NCI-H510A (cell line): ENCODE data around the gene CRLF1.
"Not testable (repeated sequence)": the region's sequence is repeated elsewhere in the genome, so short reads cannot be mapped to it uniquely, and the experiment has no call there.

Experiments used
- DNase-seq: peaks from one replicate; lab custom pipeline; 2025; lab: John Stamatoyannopoulos, UW

CRLF1 gene

GRCh38 chr19:18608805-18609716 lies 2.5 kb upstream of the CRLF1 start:
- DNase-seq = no peak

- DNase-seq = no peak
Observed at GRCh38 chr19:18608102-18608804, 1.7 kb upstream of the CRLF1 start.

- DNase-seq = no peak
Observed at GRCh38 chr19:18607226-18608101, 865 bp upstream of the CRLF1 start.

GRCh38 chr19:18605546-18606280 lies 886 bp downstream of the CRLF1 start:
- no peak for DNase-seq

- DNase-seq = no peak
Observed at GRCh38 chr19:18605196-18605545, 1.4 kb downstream of the CRLF1 start.

GRCh38 chr19:18604820-18605159 lies 1.8 kb downstream of the CRLF1 start:
- DNase-seq = no peak

- DNase-seq = no peak
Observed at GRCh38 chr19:18603958-18604819, 2.4 kb downstream of the CRLF1 start.

- no peak for DNase-seq
Observed at GRCh38 chr19:18603255-18603957, 3.2 kb downstream of the CRLF1 start.

- DNase-seq = no peak
Observed at GRCh38 chr19:18601875-18602274, 4.7 kb downstream of the CRLF1 start.

- not testable (repeated sequence) for DNase-seq
Observed at GRCh38 chr19:18600692-18601397, 5.8 kb downstream of the CRLF1 start.

- DNase-seq = no peak
Observed at GRCh38 chr19:18599485-18599884, 7.1 kb downstream of the CRLF1 start.

- no peak for DNase-seq
Observed at GRCh38 chr19:18597809-18598660, 8.6 kb downstream of the CRLF1 start.

- no peak for DNase-seq
Observed at GRCh38 chr19:18596752-18597157, 9.8 kb downstream of the CRLF1 start.

GRCh38 chr19:18595475-18595874 lies 11.1 kb downstream of the CRLF1 start:
- DNase-seq = no peak

GRCh38 chr19:18594824-18595373 lies 11.7 kb downstream of the CRLF1 start:
- no peak for DNase-seq

GRCh38 chr19:18594096-18594823 lies 12.3 kb downstream of the CRLF1 start:
- DNase-seq = peak; percentile 62

- DNase-seq = no peak
Observed at GRCh38 chr19:18593367-18594095, 13.1 kb downstream of the CRLF1 start.
